ENCODE results near the gene PNKP.

Gene PNKP

DNA sequence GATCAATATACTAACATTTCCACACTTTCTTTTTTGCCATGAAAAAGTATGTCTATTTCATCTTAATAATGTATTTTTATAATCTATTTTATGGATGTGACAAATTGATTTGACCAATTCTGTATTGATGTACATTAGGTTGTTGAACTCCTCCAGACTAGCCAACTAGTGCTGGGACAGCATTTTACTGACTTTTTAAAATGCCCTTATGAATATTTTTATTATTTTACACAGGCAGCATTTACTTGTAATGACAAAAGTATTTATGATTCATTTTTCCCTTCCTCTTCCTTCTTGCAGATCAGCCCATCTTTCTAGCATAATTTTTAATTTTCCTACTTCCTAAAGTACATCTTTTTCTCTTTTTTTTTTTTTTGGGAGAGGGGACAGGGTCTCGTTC, 53.4 kb downstream of the PNKP start:
- DNase-seq = no peak

DNA sequence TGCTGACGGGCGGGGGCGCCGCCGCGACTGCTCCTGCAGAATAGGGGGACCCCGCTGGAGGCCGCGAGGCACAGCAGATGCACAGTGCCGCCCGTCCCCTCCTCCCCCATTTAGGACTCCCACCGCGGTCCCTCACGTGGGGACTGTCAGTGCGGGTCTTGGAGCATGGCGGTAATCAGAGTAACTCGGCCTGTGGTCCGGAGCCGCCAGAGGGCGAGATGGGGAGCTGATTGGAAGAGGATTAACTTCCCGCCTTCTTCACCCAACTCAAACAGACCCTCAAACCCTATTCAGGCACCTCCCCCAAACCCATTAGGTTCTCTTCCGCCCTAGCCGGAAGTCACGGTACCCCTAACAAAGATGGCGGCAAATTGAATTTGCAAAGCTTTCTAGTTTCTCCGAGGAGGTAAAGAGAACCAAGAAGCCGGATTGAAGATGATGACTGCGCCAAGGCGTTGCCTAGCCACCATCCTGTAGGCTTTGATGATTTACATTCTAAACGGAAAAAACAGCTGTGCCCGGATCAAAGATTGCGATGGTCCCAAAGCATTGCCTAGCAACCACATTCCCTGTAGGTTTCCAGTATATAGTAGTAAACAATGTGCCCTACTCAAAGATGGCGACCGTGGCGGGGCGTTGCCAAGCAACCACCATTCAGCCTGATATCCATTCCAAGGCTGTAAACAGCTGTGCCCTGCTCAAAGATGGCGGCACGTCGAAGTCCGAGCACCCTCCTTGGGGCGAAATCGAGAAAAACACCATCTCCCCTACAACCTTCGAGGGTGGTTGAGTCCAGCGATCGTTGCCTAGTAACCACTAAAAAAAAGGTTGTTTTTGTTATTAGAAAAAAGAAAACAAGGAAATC, 54.1 kb downstream of the PNKP start, which contains the start of gene FUZ:
Gene FUZ (minus strand): TSS at position 296 of the 865 bp plus-strand sequence. CDS start 186 bp downstream, at position 110.
- peak; percentile 91 for DNase-seq

DNA sequence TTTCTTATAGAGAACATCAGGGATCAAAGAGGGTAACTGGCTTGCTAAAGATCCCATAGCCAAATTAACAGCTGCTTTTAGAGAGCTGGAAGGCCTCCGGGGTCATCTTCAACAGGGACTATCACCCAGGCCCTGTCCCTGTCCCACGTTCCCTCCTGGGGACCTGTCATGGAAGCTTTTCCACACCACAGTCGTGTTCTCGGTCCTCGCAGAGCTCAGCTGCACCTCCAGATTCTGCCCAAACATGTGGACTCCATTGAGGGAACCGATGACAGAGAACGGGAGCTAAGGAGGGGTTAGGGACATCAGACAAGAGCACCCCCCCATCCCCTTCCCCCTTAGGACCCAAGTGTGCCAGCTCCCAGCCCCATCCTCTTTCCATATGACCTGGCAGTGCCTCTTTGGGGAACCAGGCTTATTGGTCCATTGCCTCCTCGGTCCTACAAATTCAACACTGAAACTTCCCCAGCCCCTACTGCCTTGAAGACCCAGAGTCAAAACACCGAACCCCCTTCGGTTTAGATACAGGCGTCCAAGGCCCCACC, 54.9 kb downstream of the PNKP start:
- DNase-seq = no peak

DNA sequence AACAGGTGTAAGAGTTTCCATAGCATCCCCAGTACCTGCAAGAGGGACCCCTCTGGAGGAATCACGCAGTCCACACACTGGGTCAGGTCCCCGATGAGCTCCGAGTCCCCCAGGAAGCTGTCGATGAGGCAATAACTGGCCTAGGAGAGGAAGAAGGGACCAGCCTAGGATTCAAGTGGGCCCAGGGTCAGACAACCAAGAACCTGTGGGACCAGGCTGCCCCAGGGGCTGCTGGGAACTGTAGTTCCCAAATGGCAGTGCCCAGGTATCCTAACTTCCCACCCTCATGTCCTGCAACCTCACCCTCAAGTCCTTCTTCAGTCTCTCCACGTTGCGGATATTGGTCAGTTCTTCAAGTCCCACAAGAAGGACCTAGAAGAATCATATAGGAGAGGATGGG, 56.0 kb downstream of the PNKP start:
- no peak for DNase-seq

Measured in GF-D8 (cell line).